ENCODE results near the gene NDUFB11. TPM values are rescaled to one million over a fixed set of nuclear protein-coding genes. Genes with fewer than 3 reads are reported as not detected.

NDUFB11 gene
- total and polyA plus RNA-seq, 9 of the 15 experiments (the other 6 are each of a cell fraction or from before 2014, with no cell fraction given) = 20.9 to 269 (median 86.8) TPM

DNA sequence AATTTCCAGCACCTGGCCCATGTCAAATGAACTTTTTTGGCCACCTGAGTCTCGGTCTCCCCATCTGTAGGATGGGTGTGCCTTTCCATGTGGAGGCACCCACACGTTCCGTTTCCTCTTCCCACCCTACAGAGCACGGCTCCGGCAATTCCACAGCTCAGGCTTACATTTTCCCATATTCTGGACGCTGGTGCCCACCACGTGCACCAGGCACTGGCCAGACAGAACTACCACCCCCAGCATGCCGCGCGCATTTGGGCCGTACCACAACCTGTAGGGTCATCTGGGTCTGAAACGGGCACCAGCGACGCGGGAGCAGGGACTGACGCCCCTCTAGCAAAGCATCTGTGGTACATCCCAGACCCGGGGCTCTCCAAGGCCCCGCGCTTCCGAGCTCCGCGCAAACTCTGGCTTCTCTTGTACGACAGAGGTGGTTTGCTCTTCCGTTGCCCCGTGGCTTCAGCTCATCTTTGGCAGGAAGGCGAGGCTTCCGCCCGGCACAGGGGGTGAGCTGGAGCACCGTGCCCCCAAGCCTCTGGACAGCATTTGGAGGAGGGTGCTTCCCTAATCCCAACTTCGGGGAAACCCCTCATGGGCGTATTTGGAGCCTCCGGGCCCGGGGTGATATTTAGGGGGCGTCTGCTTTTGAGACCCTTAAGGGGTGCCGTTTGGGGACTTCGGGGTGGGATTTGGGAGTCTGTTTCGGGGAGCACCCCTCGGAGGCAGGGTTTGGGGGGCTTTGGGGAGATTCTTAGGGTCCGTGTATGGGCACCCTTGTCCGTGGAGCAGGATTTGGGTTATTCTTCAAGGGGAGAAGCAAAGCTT is 46.2 kb upstream of the NDUFB11 start (continued):
- TF ChIP-seq, protein P1, sequence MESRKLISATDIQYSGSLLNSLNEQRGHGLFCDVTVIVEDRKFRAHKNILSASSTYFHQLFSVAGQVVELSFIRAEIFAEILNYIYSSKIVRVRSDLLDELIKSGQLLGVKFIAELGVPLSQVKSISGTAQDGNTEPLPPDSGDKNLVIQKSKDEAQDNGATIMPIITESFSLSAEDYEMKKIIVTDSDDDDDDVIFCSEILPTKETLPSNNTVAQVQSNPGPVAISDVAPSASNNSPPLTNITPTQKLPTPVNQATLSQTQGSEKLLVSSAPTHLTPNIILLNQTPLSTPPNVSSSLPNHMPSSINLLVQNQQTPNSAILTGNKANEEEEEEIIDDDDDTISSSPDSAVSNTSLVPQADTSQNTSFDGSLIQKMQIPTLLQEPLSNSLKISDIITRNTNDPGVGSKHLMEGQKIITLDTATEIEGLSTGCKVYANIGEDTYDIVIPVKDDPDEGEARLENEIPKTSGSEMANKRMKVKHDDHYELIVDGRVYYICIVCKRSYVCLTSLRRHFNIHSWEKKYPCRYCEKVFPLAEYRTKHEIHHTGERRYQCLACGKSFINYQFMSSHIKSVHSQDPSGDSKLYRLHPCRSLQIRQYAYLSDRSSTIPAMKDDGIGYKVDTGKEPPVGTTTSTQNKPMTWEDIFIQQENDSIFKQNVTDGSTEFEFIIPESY (CRISPR knock-in tag; IDR thresholded peaks at IDR 0.05) = no peak
- no peak for TF ChIP-seq THRAP3 (IDR thresholded peaks at IDR 0.05; ENCODE audit: borderline replicate concordance)
- TF ChIP-seq, protein P2, sequence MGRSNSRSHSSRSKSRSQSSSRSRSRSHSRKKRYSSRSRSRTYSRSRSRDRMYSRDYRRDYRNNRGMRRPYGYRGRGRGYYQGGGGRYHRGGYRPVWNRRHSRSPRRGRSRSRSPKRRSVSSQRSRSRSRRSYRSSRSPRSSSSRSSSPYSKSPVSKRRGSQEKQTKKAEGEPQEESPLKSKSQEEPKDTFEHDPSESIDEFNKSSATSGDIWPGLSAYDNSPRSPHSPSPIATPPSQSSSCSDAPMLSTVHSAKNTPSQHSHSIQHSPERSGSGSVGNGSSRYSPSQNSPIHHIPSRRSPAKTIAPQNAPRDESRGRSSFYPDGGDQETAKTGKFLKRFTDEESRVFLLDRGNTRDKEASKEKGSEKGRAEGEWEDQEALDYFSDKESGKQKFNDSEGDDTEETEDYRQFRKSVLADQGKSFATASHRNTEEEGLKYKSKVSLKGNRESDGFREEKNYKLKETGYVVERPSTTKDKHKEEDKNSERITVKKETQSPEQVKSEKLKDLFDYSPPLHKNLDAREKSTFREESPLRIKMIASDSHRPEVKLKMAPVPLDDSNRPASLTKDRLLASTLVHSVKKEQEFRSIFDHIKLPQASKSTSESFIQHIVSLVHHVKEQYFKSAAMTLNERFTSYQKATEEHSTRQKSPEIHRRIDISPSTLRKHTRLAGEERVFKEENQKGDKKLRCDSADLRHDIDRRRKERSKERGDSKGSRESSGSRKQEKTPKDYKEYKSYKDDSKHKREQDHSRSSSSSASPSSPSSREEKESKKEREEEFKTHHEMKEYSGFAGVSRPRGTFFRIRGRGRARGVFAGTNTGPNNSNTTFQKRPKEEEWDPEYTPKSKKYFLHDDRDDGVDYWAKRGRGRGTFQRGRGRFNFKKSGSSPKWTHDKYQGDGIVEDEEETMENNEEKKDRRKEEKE (IDR thresholded peaks at IDR 0.05; ENCODE audit: borderline replicate concordance in 1 of 2, control insufficient read depth in 1 of 2, low read depth in 2 of 2, low read length in 1 of 2) = peak in 1 of 2 experiments; percentile 87; a peak in 2 of 4 replicates
- TF ChIP-seq ZNF316 (IDR thresholded peaks at IDR 0.05) = no peak
- TF ChIP-seq L3MBTL2 (IDR thresholded peaks at IDR 0.05) = peak; percentile 55; the same call in 1 of the 2 replicates
- no peak for TF ChIP-seq U2AF1 (optimal IDR thresholded peaks at IDR 0.05; ENCODE audit: low read depth, low read length)
- no peak for TF ChIP-seq ZNF551 (CRISPR knock-in tag; IDR thresholded peaks at IDR 0.05)
- TF ChIP-seq, protein P3, sequence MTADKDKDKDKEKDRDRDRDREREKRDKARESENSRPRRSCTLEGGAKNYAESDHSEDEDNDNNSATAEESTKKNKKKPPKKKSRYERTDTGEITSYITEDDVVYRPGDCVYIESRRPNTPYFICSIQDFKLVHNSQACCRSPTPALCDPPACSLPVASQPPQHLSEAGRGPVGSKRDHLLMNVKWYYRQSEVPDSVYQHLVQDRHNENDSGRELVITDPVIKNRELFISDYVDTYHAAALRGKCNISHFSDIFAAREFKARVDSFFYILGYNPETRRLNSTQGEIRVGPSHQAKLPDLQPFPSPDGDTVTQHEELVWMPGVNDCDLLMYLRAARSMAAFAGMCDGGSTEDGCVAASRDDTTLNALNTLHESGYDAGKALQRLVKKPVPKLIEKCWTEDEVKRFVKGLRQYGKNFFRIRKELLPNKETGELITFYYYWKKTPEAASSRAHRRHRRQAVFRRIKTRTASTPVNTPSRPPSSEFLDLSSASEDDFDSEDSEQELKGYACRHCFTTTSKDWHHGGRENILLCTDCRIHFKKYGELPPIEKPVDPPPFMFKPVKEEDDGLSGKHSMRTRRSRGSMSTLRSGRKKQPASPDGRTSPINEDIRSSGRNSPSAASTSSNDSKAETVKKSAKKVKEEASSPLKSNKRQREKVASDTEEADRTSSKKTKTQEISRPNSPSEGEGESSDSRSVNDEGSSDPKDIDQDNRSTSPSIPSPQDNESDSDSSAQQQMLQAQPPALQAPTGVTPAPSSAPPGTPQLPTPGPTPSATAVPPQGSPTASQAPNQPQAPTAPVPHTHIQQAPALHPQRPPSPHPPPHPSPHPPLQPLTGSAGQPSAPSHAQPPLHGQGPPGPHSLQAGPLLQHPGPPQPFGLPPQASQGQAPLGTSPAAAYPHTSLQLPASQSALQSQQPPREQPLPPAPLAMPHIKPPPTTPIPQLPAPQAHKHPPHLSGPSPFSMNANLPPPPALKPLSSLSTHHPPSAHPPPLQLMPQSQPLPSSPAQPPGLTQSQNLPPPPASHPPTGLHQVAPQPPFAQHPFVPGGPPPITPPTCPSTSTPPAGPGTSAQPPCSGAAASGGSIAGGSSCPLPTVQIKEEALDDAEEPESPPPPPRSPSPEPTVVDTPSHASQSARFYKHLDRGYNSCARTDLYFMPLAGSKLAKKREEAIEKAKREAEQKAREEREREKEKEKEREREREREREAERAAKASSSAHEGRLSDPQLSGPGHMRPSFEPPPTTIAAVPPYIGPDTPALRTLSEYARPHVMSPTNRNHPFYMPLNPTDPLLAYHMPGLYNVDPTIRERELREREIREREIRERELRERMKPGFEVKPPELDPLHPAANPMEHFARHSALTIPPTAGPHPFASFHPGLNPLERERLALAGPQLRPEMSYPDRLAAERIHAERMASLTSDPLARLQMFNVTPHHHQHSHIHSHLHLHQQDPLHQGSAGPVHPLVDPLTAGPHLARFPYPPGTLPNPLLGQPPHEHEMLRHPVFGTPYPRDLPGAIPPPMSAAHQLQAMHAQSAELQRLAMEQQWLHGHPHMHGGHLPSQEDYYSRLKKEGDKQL (CRISPR knock-in tag; IDR thresholded peaks at IDR 0.05; ENCODE audit: borderline replicate concordance) = no peak
